Fibroblast of the aortic adventitia (primary cell): ENCODE results near the gene PSME1. TPM values are rescaled to one million over a fixed set of nuclear protein-coding genes. Genes with fewer than 3 reads are reported as not detected.

Experiments
- DNase-seq: peaks from one replicate; pipeline ENCODE4 v3.0.0-alpha.2; 2010; ENCODE audit warnings: low read depth
- H3K4me3 ChIP-seq: 2 replicates; pipeline ENCODE4 v1.5.1; 2011; ENCODE audit warnings: low read depth, mild to moderate bottlenecking, control low read depth, low read length, moderate library complexity
- CTCF ChIP-seq: IDR thresholded peaks from 2 replicates; pipeline ENCODE4 v1.5.1; 2011; ENCODE audit warnings: mild to moderate bottlenecking, low read length, control low read depth, inconsistent platforms; ENCODE audit not compliant: insufficient read depth
- small RNA-seq: library from RNA; depleted of rRNA; stranded (forward); fragments of <200 nt; gene quantifications from one replicate; pipeline ENCODE3, GENCODE V24; 2012
- total RNA-seq: library from RNA; depleted of rRNA; stranded (reverse); fragments of >200 nt; gene quantifications from 2 replicates; pipeline ENCODE4 v1.2.3, GENCODE V29; 2012; ENCODE audit warnings: low replicate concordance

The PSME1 gene
- total RNA-seq, 1 donor = 84.8 TPM

GRCh38 chr14:24184104-24184970 is 48.3 kb downstream of the PSME1 start:
- no peak for TF ChIP-seq CTCF
- no peak for DNase-seq

GRCh38 chr14:24185026-24185425 is 49.0 kb downstream of the PSME1 start:
- H3K4me3 ChIP-seq = no peak overlapping the region
- no peak for TF ChIP-seq CTCF
- DNase-seq = no peak

More at GRCh38 chr14:24184104-24184970, 48.3 kb downstream of the PSME1 start:
- H3K4me3 ChIP-seq = no peak overlapping the region

GRCh38 chr14:24185741-24186140 is 49.7 kb downstream of the PSME1 start:
- DNase-seq = no peak
- TF ChIP-seq CTCF = no peak
- H3K4me3 ChIP-seq = no peak overlapping the region

- DNase-seq = no peak
- no peak for TF ChIP-seq CTCF
- H3K4me3 ChIP-seq = peak overlapping the region; percentile 87
These were observed 51.0 kb downstream of the PSME1 start for GRCh38 chr14:24186831-24187538.

GRCh38 chr14:24187539-24187915 is 51.5 kb downstream of the PSME1 start:
- TF ChIP-seq CTCF = no peak
- peak overlapping the region; percentile 87 for H3K4me3 ChIP-seq
- DNase-seq = no peak

Small RNA genes within 50 kb of the gene (small RNA-seq; reads per million reads assigned to genes)
- gene IPO4 (not detected), gene IRF9 (not detected), gene RNA5SP383 (not detected)

Other genes with a start within 250 kb of the PSME1 start
- gene DHRS4, start 182.4 kb upstream of the PSME1 start, total RNA-seq = 21.4 and 58.4 TPM in 2 replicates
- 5.5 and 8.3 TPM in 2 replicates for gene DHRS4L2, start 147.3 kb upstream of the PSME1 start, total RNA-seq
- not detected in 2 replicates for gene CARMIL3, start 84.2 kb upstream of the PSME1 start, total RNA-seq
- not detected in 2 replicates for gene CPNE6, start 64.6 kb upstream of the PSME1 start, total RNA-seq
- gene PCK2, start 41.9 kb upstream of the PSME1 start, total RNA-seq = 20.1 and 36.5 TPM in 2 replicates
- 44.6 and 85.3 TPM in 2 replicates for gene DCAF11, start 21.4 kb upstream of the PSME1 start, total RNA-seq
- gene NRL, start 21.2 kb upstream of the PSME1 start, total RNA-seq = 0.90 and 4.1 TPM in 2 replicates
- 0.18 TPM in 1 of 2 replicates, not detected in the other for gene FITM1, start 5.5 kb upstream of the PSME1 start, total RNA-seq
- 3.8 and 11.9 TPM in 2 replicates for gene EMC9, start 5.4 kb downstream of the PSME1 start, total RNA-seq
- 33.4 and 78.3 TPM in 2 replicates for gene PSME2, start 10.4 kb downstream of the PSME1 start, total RNA-seq
- gene RNF31, start 11.3 kb downstream of the PSME1 start, total RNA-seq = 51.1 and 165 TPM in 2 replicates
- gene IRF9, start 25.1 kb downstream of the PSME1 start, total RNA-seq = 43.8 and 63.1 TPM in 2 replicates
- 1.9 and 4.2 TPM in 2 replicates for gene REC8, start 35.9 kb downstream of the PSME1 start, total RNA-seq
- 44.0 and 52.0 TPM in 2 replicates for gene IPO4, start 52.6 kb downstream of the PSME1 start, total RNA-seq
- gene TM9SF1, start 59.2 kb downstream of the PSME1 start, total RNA-seq = 50.9 and 73.9 TPM in 2 replicates
- gene TSSK4, start 69.5 kb downstream of the PSME1 start, total RNA-seq = 0.27 TPM in 1 of 2 replicates, not detected in the other
- 70.7 and 159 TPM in 2 replicates for gene CHMP4A, start 77.3 kb downstream of the PSME1 start, total RNA-seq
- gene MDP1, start 79.9 kb downstream of the PSME1 start, total RNA-seq = 11.8 and 23.2 TPM in 2 replicates
- 38.8 and 136 TPM in 2 replicates for gene NEDD8, start 96.2 kb downstream of the PSME1 start, total RNA-seq
- gene GMPR2, start 96.7 kb downstream of the PSME1 start, total RNA-seq = 53.6 and 207 TPM in 2 replicates
- 53.0 and 60.5 TPM in 2 replicates for gene TINF2, start 106.4 kb downstream of the PSME1 start, total RNA-seq
- 0.36 and 6.1 TPM in 2 replicates for gene TGM1, start 127.0 kb downstream of the PSME1 start, total RNA-seq
- 21.2 and 26.7 TPM in 2 replicates for gene RABGGTA, start 135.4 kb downstream of the PSME1 start, total RNA-seq
- gene DHRS1, start 163.6 kb downstream of the PSME1 start, total RNA-seq = 8.7 and 20.7 TPM in 2 replicates
- 16.4 and 19.6 TPM in 2 replicates for gene NOP9, start 163.7 kb downstream of the PSME1 start, total RNA-seq
- gene CIDEB, start 171.8 kb downstream of the PSME1 start, total RNA-seq = 1.9 and 4.2 TPM in 2 replicates
- gene LTB4R2, start 173.9 kb downstream of the PSME1 start, total RNA-seq = 3.5 and 18.6 TPM in 2 replicates
- 0.98 and 1.5 TPM in 2 replicates for gene LTB4R, start 175.3 kb downstream of the PSME1 start, total RNA-seq
- 1.2 and 6.3 TPM in 2 replicates for gene ADCY4, start 198.9 kb downstream of the PSME1 start, total RNA-seq
- 0.99 and 3.0 TPM in 2 replicates for gene RIPK3, start 203.8 kb downstream of the PSME1 start, total RNA-seq
- gene NFATC4, start 232.0 kb downstream of the PSME1 start, total RNA-seq = 77.9 and 221 TPM in 2 replicates